Measurements from ENCODE around the gene CLCN7. TPM values are rescaled to one million over a fixed set of nuclear protein-coding genes. Genes with fewer than 3 reads are reported as not detected.
A peak's percentile ranks its signal among the peaks of the same experiment; 100 is the strongest.

Gene CLCN7
- total RNA-seq, 1 experiment from 2014 or later: 115 TPM

GRCh38 chr16:1414532-1415260, 60.1 kb downstream of the CLCN7 start, which contains the start of gene UNKL:
Gene UNKL, minus strand, starts transcription at chr16:1414704. Its CDS starts 13 bp downstream, at chr16:1414691.
- peaks cover 26% of the 10 kb centered on the region for H3K36me3 ChIP-seq
- H3K9me3 ChIP-seq: no peaks in the 10 kb centered on the region
- peak within 1 kb of the TSS; percentile 81 for H3K4me3 ChIP-seq
- H3K27me3 ChIP-seq: no peaks in the 10 kb centered on the region
- DNase-seq: peak; percentile 71

DNA sequence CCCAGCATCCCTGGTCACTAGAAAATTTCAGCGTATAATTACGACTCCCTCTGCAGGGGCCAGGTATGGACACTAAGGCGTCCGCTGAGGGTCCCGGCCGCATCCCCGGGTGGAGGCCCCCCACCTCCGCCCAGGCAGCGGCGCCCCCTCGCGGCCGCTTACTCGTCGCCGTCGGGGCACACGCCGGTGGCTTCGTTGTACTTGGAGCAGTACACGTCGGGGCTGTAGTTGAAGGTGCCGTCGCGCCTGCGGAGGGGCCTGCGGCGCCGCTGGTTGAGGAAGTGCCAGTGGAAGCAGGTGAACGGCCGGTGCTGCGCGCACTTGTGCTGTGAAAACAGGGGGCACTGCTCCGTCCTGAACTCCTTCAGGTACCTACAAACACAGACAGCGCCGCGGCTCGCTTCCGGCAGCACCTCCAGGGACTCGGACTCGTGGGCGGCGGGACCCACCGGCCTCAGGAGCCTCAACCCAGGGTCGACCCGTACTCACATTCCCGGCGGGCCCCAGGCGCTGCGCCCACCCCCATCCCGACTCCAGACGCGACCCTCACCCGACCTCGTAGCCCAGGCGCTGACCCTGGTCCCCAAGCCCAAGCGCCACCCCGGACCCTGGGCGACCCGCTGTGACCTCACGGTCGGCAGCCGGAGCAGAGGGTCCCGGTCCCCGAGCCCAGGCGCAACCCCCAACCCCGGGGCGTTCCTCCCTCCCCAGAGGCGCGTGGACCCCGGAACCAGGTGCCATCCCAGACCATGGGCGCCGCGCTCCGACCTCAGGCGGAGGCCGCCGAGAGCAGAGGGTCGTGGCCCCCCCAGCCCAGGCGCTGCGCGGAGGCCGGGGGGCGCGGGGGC, 60.9 kb downstream of the CLCN7 start:
- Histone ChIP-seq H3K36me3 (peaks cover 21% of the 10 kb centered on the region), H3K9me3 (no peaks in the 10 kb centered on the region), H3K4me3 (peak overlapping the region; percentile 81), H3K27me3 (no peaks in the 10 kb centered on the region)
- DNase-seq: peak; percentile 65

- no peak for DNase-seq
These were observed 62.0 kb downstream of the CLCN7 start for GRCh38 chr16:1412847-1413246.

DNA sequence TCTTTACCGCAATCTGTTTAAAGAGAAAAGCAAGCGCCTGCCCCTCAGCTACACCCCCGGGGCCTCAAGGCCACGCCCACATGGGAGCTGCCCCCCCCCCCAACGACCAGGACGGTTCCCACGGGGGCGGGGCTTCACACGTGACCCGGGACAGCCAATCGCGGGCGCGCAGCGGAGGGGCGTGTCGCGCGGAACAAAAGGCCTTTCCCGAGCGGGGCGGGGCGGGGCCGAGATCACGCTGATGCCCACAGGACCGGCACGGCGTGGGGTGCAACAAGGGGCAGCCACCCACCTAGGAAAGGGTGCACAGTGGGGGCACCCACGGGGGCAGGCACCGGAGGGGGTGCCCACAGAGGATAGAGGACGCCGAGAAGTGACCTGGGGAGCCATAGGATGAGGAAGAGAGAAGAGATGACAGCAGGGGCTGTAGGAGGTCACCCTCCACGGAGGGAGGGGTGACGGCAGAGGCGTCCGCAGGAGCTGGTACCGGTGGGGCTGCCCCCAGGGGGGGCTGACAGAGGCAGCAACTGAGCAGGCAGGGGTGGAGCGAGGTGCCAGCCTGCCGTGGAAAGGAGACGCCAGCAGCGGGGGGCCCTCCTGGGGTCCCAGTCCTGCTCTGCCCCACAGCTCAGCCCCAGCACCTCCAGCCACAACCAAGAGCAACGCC, 66.5 kb downstream of the CLCN7 start:
- Histone ChIP-seq H3K4me3 (peak overlapping the region; percentile 53), H3K27me3 (no peaks in the 10 kb centered on the region), H3K36me3 (no peaks in the 10 kb centered on the region), H3K9me3 (no peaks in the 10 kb centered on the region)
- peak; percentile 89 for DNase-seq

More at GRCh38 chr16:1412847-1413246, 62.0 kb downstream of the CLCN7 start:
- H3K27me3 ChIP-seq: no peaks in the 10 kb centered on the region
- H3K36me3 ChIP-seq: peaks cover 12% of the 10 kb centered on the region
- no peak overlapping the region for H3K4me3 ChIP-seq
- no peaks in the 10 kb centered on the region for H3K9me3 ChIP-seq

- Histone ChIP-seq H3K27me3 (no peaks in the 10 kb centered on the region), H3K4me3 (peak overlapping the region; percentile 53), H3K36me3 (no peaks in the 10 kb centered on the region), H3K9me3 (no peaks in the 10 kb centered on the region)
- no peak for DNase-seq
These were observed 67.1 kb downstream of the CLCN7 start for GRCh38 chr16:1407753-1408152.

- DNase-seq: no peak
- Histone ChIP-seq H3K4me3 (no peak overlapping the region), H3K36me3 (no peaks in the 10 kb centered on the region), H3K27me3 (no peaks in the 10 kb centered on the region), H3K9me3 (no peaks in the 10 kb centered on the region)
These were observed 71.1 kb downstream of the CLCN7 start for GRCh38 chr16:1403733-1404132.

GRCh38 chr16:1403036-1403435, 71.8 kb downstream of the CLCN7 start:
- H3K27me3 ChIP-seq: no peaks in the 10 kb centered on the region

DNA sequence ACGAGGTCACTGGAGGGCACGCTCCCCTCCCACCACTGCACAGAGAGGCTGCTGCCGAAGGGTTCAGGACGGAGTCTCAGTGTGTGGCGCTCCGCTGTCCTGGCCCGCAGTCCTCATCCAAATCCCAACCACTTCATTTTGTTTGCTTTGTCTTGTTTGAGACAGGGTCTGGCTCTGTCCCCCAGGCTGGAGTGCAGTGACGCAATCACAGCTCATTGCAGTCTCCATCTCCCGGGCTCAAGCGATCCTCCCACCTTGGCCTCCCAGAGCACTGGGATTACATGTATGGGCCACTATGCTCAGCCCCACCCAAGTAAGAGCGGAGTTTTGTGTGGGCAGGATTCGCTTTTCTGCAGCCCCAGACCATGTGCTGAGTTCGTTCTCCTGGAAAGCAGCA, 73.1 kb downstream of the CLCN7 start:
- no peaks in the 10 kb centered on the region for H3K36me3 ChIP-seq
- DNase-seq: no peak
- H3K27me3 ChIP-seq: no peaks in the 10 kb centered on the region
- H3K4me3 ChIP-seq: no peak overlapping the region
- no peaks in the 10 kb centered on the region for H3K9me3 ChIP-seq

More at GRCh38 chr16:1403036-1403435, 71.8 kb downstream of the CLCN7 start:
- Histone ChIP-seq H3K4me3 (no peak overlapping the region), H3K36me3 (no peaks in the 10 kb centered on the region), H3K9me3 (no peaks in the 10 kb centered on the region)
- DNase-seq: no peak

DNA sequence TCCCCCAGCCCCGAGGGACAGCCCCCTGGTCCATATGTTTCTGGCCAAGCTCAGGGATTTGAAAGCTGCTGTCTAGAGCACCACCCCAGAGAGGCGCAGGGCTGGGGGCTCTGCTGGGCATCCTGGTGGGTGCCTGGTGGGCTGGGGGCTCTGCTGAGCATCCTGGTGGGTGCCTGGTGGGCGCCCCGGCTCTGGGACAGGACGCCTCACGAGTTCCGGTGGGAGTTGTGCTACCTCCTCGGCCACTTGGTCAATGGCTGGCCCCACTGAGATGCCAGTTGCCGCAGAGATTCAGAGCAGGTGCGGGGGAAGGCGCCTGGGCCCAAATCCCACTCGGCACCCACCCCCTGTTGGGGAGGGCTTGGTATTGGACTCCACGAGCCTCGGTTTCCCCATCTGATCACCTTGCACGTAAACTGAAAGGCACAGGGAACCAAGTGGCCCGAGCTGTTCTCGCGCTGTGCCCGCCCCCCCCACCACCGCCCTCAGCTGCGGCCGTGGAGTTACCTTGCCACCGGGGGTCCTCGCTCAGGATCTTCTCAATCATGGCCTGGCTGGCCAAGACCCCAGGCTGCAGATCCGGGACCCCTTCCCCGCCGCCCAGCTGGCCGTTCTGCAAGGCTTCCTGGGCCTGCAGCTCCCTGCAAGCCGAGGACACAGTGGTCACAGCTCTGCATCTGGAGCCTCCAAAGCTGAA, 73.6 kb downstream of the CLCN7 start:
- no peaks in the 10 kb centered on the region for H3K36me3 ChIP-seq
- no peaks in the 10 kb centered on the region for H3K9me3 ChIP-seq
- no peaks in the 10 kb centered on the region for H3K27me3 ChIP-seq
- DNase-seq: no peak
- H3K4me3 ChIP-seq: no peak overlapping the region

- H3K4me3 ChIP-seq: no peak overlapping the region
- H3K9me3 ChIP-seq: no peaks in the 10 kb centered on the region
- H3K36me3 ChIP-seq: no peaks in the 10 kb centered on the region
- H3K27me3 ChIP-seq: no peaks in the 10 kb centered on the region
- no peak for DNase-seq
These were observed 75.8 kb downstream of the CLCN7 start for GRCh38 chr16:1398826-1399581.

- Histone ChIP-seq H3K9me3 (no peaks in the 10 kb centered on the region), H3K36me3 (no peaks in the 10 kb centered on the region), H3K27me3 (no peaks in the 10 kb centered on the region), H3K4me3 (no peak overlapping the region)
- DNase-seq: no peak
These were observed 76.5 kb downstream of the CLCN7 start for GRCh38 chr16:1398351-1398750.

DNA sequence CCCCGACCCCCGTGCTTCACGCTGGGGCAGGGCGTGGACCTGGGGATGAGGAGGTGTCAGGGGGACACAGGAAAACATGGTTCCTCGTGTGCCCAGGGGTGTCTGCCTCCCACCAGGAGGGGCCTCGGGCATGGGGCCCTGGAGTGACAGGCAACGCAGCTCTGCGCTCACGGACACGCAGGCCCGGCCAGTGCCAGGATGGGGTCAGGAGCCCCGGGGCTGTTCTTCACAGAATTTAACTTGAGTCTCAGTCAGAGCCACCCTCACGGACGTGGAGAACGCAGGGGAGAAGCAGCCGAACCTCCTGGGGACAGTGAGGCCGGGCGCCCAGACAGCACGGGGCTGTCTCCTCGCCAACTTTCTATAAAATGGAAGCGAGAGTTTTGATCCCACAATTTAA, 77.0 kb downstream of the CLCN7 start:
- Histone ChIP-seq H3K36me3 (no peaks in the 10 kb centered on the region), H3K9me3 (no peaks in the 10 kb centered on the region), H3K4me3 (no peak overlapping the region), H3K27me3 (no peaks in the 10 kb centered on the region)
- DNase-seq: no peak

DNA sequence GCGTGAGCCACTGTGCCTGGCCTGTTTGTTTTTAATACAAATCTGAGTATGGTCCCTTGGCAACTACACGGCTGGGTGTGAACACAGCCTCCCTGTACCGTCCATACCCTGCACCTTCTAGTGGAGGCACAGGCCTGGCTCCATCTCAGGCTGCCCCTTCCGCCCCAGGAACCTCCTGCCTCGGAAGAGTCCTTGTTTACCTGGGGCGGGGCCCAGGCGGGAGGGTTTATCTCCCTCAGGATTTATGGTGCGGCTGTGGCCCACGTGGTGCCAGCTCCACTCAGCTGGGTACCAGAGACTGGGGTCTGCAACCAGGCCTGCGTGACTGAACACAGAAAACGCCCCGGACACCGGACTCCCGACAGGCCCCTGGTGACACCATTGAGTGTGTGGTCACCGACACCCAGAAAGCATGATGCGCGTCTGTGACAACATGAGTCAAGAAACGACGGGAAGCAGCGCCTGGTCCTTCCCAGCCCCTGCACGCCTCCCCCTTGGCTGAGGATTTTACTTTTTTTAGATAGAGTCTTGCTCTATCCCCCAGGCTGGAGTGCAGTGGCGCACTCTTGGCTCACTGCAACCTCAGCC, 79.3 kb downstream of the CLCN7 start:
- Histone ChIP-seq H3K27me3 (no peaks in the 10 kb centered on the region), H3K9me3 (no peaks in the 10 kb centered on the region), H3K36me3 (no peaks in the 10 kb centered on the region), H3K4me3 (no peak overlapping the region)
- no peak for DNase-seq

Measured in MG63 (cell line).